LNCAP (cell line): ENCODE data around the gene CASQ2.

Source experiments
- TF ChIP-seq, protein P1 (sequence below): fragments of 450-650 bp; IDR thresholded peaks from 2 replicates; pipeline ENCODE4 v1.5.1; 2017; ENCODE audit warnings: mild to moderate bottlenecking

The CASQ2 gene

DNA sequence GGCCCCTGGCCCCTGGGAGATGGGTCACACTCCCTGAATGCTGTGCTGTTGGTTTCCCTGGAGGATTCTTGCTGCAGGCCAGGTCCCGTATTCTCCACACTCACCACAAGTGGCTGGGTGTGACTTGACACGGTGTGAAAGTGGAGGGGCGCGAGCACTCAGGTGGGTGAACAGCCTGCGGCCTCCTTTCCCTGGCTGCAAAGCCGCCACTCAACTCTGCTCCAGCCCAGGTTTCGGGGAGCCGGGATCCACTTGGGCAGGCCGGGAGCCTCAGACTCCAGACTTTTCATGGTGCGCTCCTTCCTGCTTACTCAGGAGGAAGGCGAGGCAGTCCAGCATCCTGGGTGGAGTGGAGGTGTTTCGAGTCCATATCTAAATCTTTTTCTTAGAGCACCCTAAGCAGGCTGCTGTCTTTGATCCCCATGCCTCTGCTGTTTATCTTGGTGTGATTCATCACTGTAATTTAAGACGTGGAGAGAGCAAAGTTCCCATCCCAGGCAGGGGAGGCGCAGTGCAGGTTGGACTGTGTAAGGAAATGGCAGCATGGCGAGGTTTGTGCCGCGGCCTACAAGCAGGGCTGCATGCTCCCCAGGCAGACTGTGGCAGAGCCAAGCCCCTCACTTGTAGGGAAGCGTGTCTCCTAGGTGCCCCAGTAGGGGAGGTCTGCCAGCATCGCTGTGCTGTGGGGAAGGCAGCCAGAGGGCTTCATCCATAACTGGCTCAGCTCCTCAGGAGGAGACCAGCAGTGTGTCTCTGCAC, 97.2 kb downstream of the CASQ2 start:
- TF ChIP-seq, protein P1, sequence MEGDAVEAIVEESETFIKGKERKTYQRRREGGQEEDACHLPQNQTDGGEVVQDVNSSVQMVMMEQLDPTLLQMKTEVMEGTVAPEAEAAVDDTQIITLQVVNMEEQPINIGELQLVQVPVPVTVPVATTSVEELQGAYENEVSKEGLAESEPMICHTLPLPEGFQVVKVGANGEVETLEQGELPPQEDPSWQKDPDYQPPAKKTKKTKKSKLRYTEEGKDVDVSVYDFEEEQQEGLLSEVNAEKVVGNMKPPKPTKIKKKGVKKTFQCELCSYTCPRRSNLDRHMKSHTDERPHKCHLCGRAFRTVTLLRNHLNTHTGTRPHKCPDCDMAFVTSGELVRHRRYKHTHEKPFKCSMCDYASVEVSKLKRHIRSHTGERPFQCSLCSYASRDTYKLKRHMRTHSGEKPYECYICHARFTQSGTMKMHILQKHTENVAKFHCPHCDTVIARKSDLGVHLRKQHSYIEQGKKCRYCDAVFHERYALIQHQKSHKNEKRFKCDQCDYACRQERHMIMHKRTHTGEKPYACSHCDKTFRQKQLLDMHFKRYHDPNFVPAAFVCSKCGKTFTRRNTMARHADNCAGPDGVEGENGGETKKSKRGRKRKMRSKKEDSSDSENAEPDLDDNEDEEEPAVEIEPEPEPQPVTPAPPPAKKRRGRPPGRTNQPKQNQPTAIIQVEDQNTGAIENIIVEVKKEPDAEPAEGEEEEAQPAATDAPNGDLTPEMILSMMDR: no peak

- TF ChIP-seq, protein P1: no peak
These were observed 97.9 kb downstream of the CASQ2 start for GRCh38 chr1:115670476-115671175.

- TF ChIP-seq, protein P1: no peak
These were observed 98.6 kb downstream of the CASQ2 start for GRCh38 chr1:115669886-115670285.

- TF ChIP-seq, protein P1: no peak
These were observed 99.4 kb downstream of the CASQ2 start for GRCh38 chr1:115669002-115669673.

- TF ChIP-seq, protein P1: no peak
These were observed 99.9 kb downstream of the CASQ2 start for GRCh38 chr1:115668579-115668978.

GRCh38 chr1:115666702-115667101, 101.8 kb downstream of the CASQ2 start:
- TF ChIP-seq, protein P1: no peak

DNA sequence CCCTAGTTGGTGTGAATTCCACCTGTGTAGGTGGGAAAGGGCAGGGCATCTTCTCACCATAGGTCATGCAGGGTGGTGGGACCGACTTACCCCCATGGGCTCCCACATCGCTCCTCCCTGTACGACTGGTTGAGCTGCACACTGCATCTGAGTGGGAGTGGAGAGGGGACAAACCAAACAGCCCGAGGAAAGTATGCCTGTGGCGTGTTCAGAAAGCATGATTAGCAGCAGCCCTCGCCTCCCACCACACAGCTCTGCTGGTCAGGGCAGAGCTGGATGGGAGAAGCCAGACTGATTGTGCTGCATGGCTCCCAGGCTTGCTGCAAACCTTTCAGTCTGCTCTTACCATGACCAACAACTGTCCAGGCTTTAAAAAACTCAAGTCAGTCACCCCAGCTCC, 102.3 kb downstream of the CASQ2 start:
- TF ChIP-seq, protein P1: no peak
